Urinary bladder (tissue), 4 donors: ENCODE data around the gene RIN3. TPM values are rescaled to one million over a fixed set of nuclear protein-coding genes. Genes with fewer than 3 reads are reported as not detected.

Experiments used
- DNase-seq: peaks from one replicate; pipeline ENCODE4 v3.0.0-alpha.2; 2015; ENCODE audit errors: extremely low spot score
- H3K27ac ChIP-seq: one replicate; pipeline ENCODE4 v1.5.1; 2013; ENCODE audit warnings: low read depth, mild to moderate bottlenecking, moderate library complexity
- H3K36me3 ChIP-seq: one replicate; pipeline ENCODE4 v1.6.1; 2013; ENCODE audit warnings: mild to moderate bottlenecking, moderate library complexity; ENCODE audit not compliant: insufficient read depth
- H3K4me1 ChIP-seq: one replicate; pipeline ENCODE4 v1.6.1; 2013; ENCODE audit warnings: mild to moderate bottlenecking, moderate library complexity; ENCODE audit not compliant: insufficient read depth
- H3K4me3 ChIP-seq: one replicate; pipeline ENCODE4 v1.5.1; 2013; ENCODE audit warnings: low read depth, low read length
- WGBS: extraction: QIAGEN DNeasy Blood & Tissue Kit; methylation state at CpG from one replicate; pipeline ENCODE4 v1.1.7; 2013; 5-methylcytosine and 5-hydroxymethylcytosine counted together
- polyA plus RNA-seq: library from polyadenylated mRNA; stranded (reverse); fragments of 200-250 nt; gene quantifications from one replicate; pipeline ENCODE4 v1.2.3, GENCODE V29; 2013
- total RNA-seq: library from RNA; depleted of rRNA; stranded (reverse); fragments of >200 nt; gene quantifications from one replicate; pipeline ENCODE4 v1.2.3, GENCODE V29; 2014
- donor health status: healthy with polysubstance abuse.
- donor health status: healthy.

RIN3 gene
- total and polyA plus RNA-seq, 2 donors: 9.1 to 21.7 TPM

- Histone ChIP-seq H3K4me3 (no peak overlapping the region), H3K27ac (no peak overlapping the region), H3K4me1 (no peaks in the 10 kb centered on the region), H3K36me3 (no peaks in the 10 kb centered on the region)
- DNase-seq: no peak
- WGBS: 59% methylated on average over 4 of the region's 4 CpGs
Measured at GRCh38 chr14:92737206-92737605, 223.6 kb downstream of the RIN3 start.

GRCh38 chr14:92737619-92738188 is 224.1 kb downstream of the RIN3 start:
- Histone ChIP-seq H3K4me1 (no peaks in the 10 kb centered on the region), H3K4me3 (no peak overlapping the region), H3K27ac (no peak overlapping the region), H3K36me3 (no peaks in the 10 kb centered on the region)
- WGBS: 90% methylated on average over 4 of the region's 4 CpGs
- DNase-seq: no peak

Other genes with a start within 250 kb of the RIN3 start
- gene SLC24A4, start 190.6 kb upstream of the RIN3 start, total RNA-seq: 0.85 TPM
- 0.18 TPM for gene SLC24A4, start 190.6 kb upstream of the RIN3 start, polyA plus RNA-seq
- 76.5 TPM for gene LGMN, start 234.8 kb downstream of the RIN3 start, total RNA-seq
- gene LGMN, start 234.8 kb downstream of the RIN3 start, polyA plus RNA-seq: 131 TPM